IMR-90 (cell line): ENCODE measurements around the gene GABPB2. TPM values are rescaled to one million over a fixed set of nuclear protein-coding genes. Genes with fewer than 3 reads are reported as not detected.

Experiments used
- ATAC-seq: fragments of 200-7000 bp; cut with Tn5 transposase; 2 replicates; pipeline ENCODE4 v1.9.1; 2020; ENCODE audit warnings: low read depth, mild to moderate bottlenecking, moderate library complexity
- BruUV-seq: library from RNA; stranded (reverse); fragments of 400-500 nt; replicated peaks from 2 replicates; lab custom pipeline; 2021; lab: Mats Ljungman, UMichigan
- CTCF ChIA-PET: fragments of 300-600 bp; formaldehyde crosslinking; extraction: SDS; loops from one replicate; lab custom pipeline; 2021; ENCODE audit warnings: antibody characterized with exemption; lab: Yijun Ruan, JAX
- POLR2A ChIA-PET: fragments of 300-600 bp; sonication (Branson Sonifier 250); formaldehyde crosslinking; loops from one replicate; lab custom pipeline; 2022; ENCODE audit warnings: antibody characterized with exemption; ENCODE audit not compliant: unreplicated experiment; lab: Charles Lee
- DNase-seq: peaks from one replicate; pipeline ENCODE4 v3.0.0; 2013
- H2AFZ ChIP-seq: replicated peaks from 2 replicates; pipeline ENCODE3; 2013; ENCODE audit warnings: low read length, mild to moderate bottlenecking; ENCODE audit not compliant: poor library complexity
- H2AK5ac ChIP-seq: 2 replicates; pipeline ENCODE4 v1.6.1; 2013; ENCODE audit warnings: low read depth, low read length, inconsistent platforms
- H2AK9ac ChIP-seq: replicated peaks from 2 replicates; pipeline ENCODE3; 2013; ENCODE audit warnings: mild to moderate bottlenecking, low read depth, low read length, moderate library complexity; ENCODE audit not compliant: poor library complexity
- H2BK120ac ChIP-seq: 2 replicates; pipeline ENCODE4 v1.6.1; 2013; ENCODE audit warnings: low read depth, low read length, inconsistent platforms
- H2BK15ac ChIP-seq: 3 replicates; pipeline ENCODE4 v1.6.1; 2013; ENCODE audit warnings: low read depth, low read length, inconsistent platforms
- H2BK20ac ChIP-seq: 2 replicates; pipeline ENCODE4 v1.6.1; 2013; ENCODE audit warnings: low read depth, mild to moderate bottlenecking, inconsistent platforms, low read length, moderate library complexity
- H2BK5ac ChIP-seq: 2 replicates; pipeline ENCODE4 v1.6.1; 2013; ENCODE audit warnings: mild to moderate bottlenecking, low read depth, low read length, inconsistent platforms; ENCODE audit not compliant: poor library complexity, severe bottlenecking
- H3K14ac ChIP-seq: replicated peaks from 2 replicates; pipeline ENCODE4 v1.6.1; 2013; ENCODE audit warnings: low read depth, low read length, inconsistent platforms
- H3K18ac ChIP-seq: 2 replicates; pipeline ENCODE4 v1.6.1; 2013; ENCODE audit warnings: low read depth, low read length, control low read depth
- H3K23ac ChIP-seq: 2 replicates; pipeline ENCODE4 v1.6.1; 2013; ENCODE audit warnings: low read depth, low read length, inconsistent platforms
- H3K27ac ChIP-seq: 2 replicates; pipeline ENCODE4 v1.5.1; 2013; ENCODE audit warnings: mild to moderate bottlenecking, control low read depth, low read length; ENCODE audit not compliant: insufficient read depth
- H3K27me3 ChIP-seq: 2 replicates; pipeline ENCODE4 v1.6.1; 2013; ENCODE audit warnings: low read length; ENCODE audit not compliant: control insufficient read depth, insufficient read depth
- H3K36me3 ChIP-seq: 2 replicates; pipeline ENCODE4 v1.6.1; 2013; ENCODE audit warnings: low read length, mixed read lengths; ENCODE audit not compliant: control insufficient read depth, insufficient read depth
- H3K4ac ChIP-seq: 2 replicates; pipeline ENCODE4 v1.6.1; 2013; ENCODE audit warnings: low read depth, low read length, inconsistent platforms
- H3K4me1 ChIP-seq: 2 replicates; pipeline ENCODE4 v1.6.1; 2013; ENCODE audit warnings: low read length, mixed read lengths; ENCODE audit not compliant: control insufficient read depth, insufficient read depth
- H3K4me2 ChIP-seq: 2 replicates; pipeline ENCODE4 v1.6.1; 2013; ENCODE audit warnings: low read depth, mild to moderate bottlenecking, control low read depth, low read length, moderate library complexity
- H3K4me3 ChIP-seq: 2 replicates; pipeline ENCODE4 v1.5.1; 2013; ENCODE audit warnings: low read depth, mild to moderate bottlenecking, control low read depth, low read length, moderate library complexity; ENCODE audit not compliant: insufficient read depth
- H3K56ac ChIP-seq: 2 replicates; pipeline ENCODE4 v1.6.1; 2013; ENCODE audit warnings: low read length, inconsistent platforms; ENCODE audit not compliant: insufficient read depth; ENCODE audit errors: extremely low read depth
- H3K79me1 ChIP-seq, 2 experiments: 2 replicates each; pipeline ENCODE4 v1.6.1; 2013; ENCODE audit warnings: low read length in 2 of 2, inconsistent platforms in 1 of 2, low read depth in 1 of 2
- H3K9ac ChIP-seq: 2 replicates; pipeline ENCODE4 v1.6.1; 2013; ENCODE audit warnings: low read depth, low read length, control low read depth
- H3K9me1 ChIP-seq: 2 replicates; pipeline ENCODE4 v1.6.1; 2013; ENCODE audit warnings: low read length, inconsistent platforms; ENCODE audit not compliant: insufficient read depth
- H3K9me3 ChIP-seq: 2 replicates; pipeline ENCODE4 v1.6.1; 2013; ENCODE audit warnings: low read length; ENCODE audit not compliant: control insufficient read depth, insufficient read depth
- H4K20me1 ChIP-seq: 2 replicates; pipeline ENCODE4 v1.6.1; 2013; ENCODE audit warnings: low read length, inconsistent platforms; ENCODE audit not compliant: insufficient read depth
- H4K5ac ChIP-seq: 2 replicates; pipeline ENCODE4 v1.6.1; 2013; ENCODE audit warnings: mild to moderate bottlenecking, low read depth, low read length, control low read depth
- H4K8ac ChIP-seq, 2 experiments: 2 replicates each; pipeline ENCODE4 v1.6.1; 2013; ENCODE audit warnings: low read depth in 2 of 2, low read length in 2 of 2, control low read depth in 1 of 2, inconsistent platforms in 1 of 2
- H4K91ac ChIP-seq: 2 replicates; pipeline ENCODE4 v1.6.1; 2013; ENCODE audit warnings: low read depth, low read length, inconsistent platforms; ENCODE audit not compliant: insufficient read depth
- BHLHE40 ChIP-seq: fragments of 150-350 bp; IDR thresholded peaks from 2 replicates; pipeline ENCODE4 v1.6.1; 2016; ENCODE audit warnings: mild to moderate bottlenecking, low read depth, low read length
- CEBPB ChIP-seq: IDR thresholded peaks from 2 replicates; pipeline ENCODE4 v1.6.1; 2012; ENCODE audit warnings: low read depth, low read length, improper control_type of control experiment
- CHD1 ChIP-seq: IDR thresholded peaks from 2 replicates; pipeline ENCODE4 v1.6.1; 2012; ENCODE audit warnings: low read depth, low read length, improper control_type of control experiment
- FOS ChIP-seq: fragments of 150-350 bp; IDR thresholded peaks from 2 replicates; pipeline ENCODE4 v1.6.1; 2016; ENCODE audit warnings: low read depth, low read length
- MAFK ChIP-seq: IDR thresholded peaks from 2 replicates; pipeline ENCODE4 v1.6.1; 2012; ENCODE audit warnings: low read depth, low read length, improper control_type of control experiment
- MAZ ChIP-seq: IDR thresholded peaks from 2 replicates; pipeline ENCODE4 v1.6.1; 2012; ENCODE audit warnings: low read depth, mild to moderate bottlenecking, low read length, improper control_type of control experiment, moderate library complexity, borderline replicate concordance
- POLR2A ChIP-seq: IDR thresholded peaks from 2 replicates; pipeline ENCODE4 v1.6.1; 2012; ENCODE audit warnings: mild to moderate bottlenecking, low read depth, low read length
- RAD21 ChIP-seq: IDR thresholded peaks from 2 replicates; pipeline ENCODE4 v1.6.1; 2012; ENCODE audit warnings: low read length, improper control_type of control experiment
- RCOR1 ChIP-seq: IDR thresholded peaks from 2 replicates; pipeline ENCODE4 v1.6.1; 2012; ENCODE audit warnings: mild to moderate bottlenecking, low read length, improper control_type of control experiment; ENCODE audit not compliant: insufficient replicate concordance
- RFX5 ChIP-seq: IDR thresholded peaks from 2 replicates; pipeline ENCODE4 v1.8.0; 2012; ENCODE audit warnings: low read depth, mild to moderate bottlenecking, low read length, moderate library complexity
- WGBS, 2 experiments: methylation state at CpG; one replicate each; pipeline versions ENCODE4 v1.1.5 to v1.1.7; 2013; ENCODE audit warnings: missing lambda C conversion rate in 2 of 2; ENCODE audit not compliant: insufficient read length in 1 of 2; ENCODE audit errors: extremely low coverage in 2 of 2; 5-methylcytosine and 5-hydroxymethylcytosine counted together
- dilution Hi-C: fragments of 300-500 bp; cut with HindIII; formaldehyde crosslinking; loops from one replicate; pipeline ENCODE4 v1.14.3; 2018; ENCODE audit warnings: low sequenced_read_pairs; ENCODE audit not compliant: unreplicated experiment
- in situ Hi-C: fragments of 300-500 bp; cut with MboI; formaldehyde crosslinking; loops from 3 replicates; pipeline ENCODE4 v1.14.3; 2019; ENCODE audit warnings: low sequenced_read_pairs, inconsistent platforms, mixed read lengths
- intact Hi-C: fragments of 100-400 bp; cut with micrococcal nuclease; formaldehyde crosslinking; loops from 2 replicates; pipeline ENCODE4 v1.10.0; 2022
- polyA plus RNA-seq, 3 experiments: library from polyadenylated mRNA; depleted of rRNA; stranded (reverse); fragments of >200 nt; gene quantifications; 2 replicates each; pipeline ENCODE4 v1.2.3, GENCODE V29; 2012; ENCODE audit warnings: low replicate concordance in 1 of 3
- total RNA-seq: library from RNA; depleted of rRNA; stranded (reverse); fragments of >200 nt; gene quantifications from 2 replicates; pipeline ENCODE4 v1.2.3, GENCODE V29; 2012
- TF ChIP-seq, protein P1 (sequence below): fragments of 150-350 bp; IDR thresholded peaks from 2 replicates; pipeline ENCODE4 v1.6.1; 2016; ENCODE audit warnings: low read depth, mild to moderate bottlenecking, low read length, moderate library complexity, borderline replicate concordance
- TF ChIP-seq, protein P2 (sequence below): conservative IDR thresholded peaks from 2 replicates; pipeline ENCODE4 v1.5.1; 2012; ENCODE audit warnings: mild to moderate bottlenecking, low read depth, low read length, improper control_type of control experiment

GABPB2 gene
- total and polyA plus RNA-seq, 2 of the 4 experiments (the other 2 are of a cell fraction) = 7.5 to 12.9 TPM

DNA sequence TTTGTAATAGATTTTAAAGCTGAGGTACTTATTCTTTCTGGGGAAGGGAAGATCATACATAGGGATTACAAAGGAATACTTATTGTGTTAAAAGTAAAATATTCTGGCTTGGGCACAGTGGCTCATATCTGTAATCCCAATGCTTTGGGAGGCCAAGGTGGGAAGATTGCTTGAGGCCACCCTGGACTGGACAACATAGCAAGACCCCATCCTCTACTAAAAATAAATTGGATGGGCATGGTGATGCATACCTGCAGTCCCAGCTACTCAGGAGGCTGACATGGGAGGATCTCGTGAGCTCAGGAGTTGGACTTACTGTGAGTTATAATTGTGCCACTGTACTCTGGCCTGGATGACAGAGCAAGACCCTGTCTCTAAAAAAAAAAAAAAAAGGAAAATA, 27.6 kb downstream of the GABPB2 start:
- Histone ChIP-seq H3K14ac (no peak overlapping the region), H3K18ac (no peak overlapping the region), H3K4me1 (no peaks in the 10 kb centered on the region), H3K4me2 (no peak overlapping the region), H2AFZ (no peak overlapping the region), H3K36me3 (no peaks in the 10 kb centered on the region), H3K79me1 (no peaks in the 10 kb centered on the region), H4K20me1 (no peaks in the 10 kb centered on the region), H3K27me3 (no peaks in the 10 kb centered on the region), H2BK5ac (no peak overlapping the region), H4K5ac (no peak overlapping the region), H2BK120ac (no peak overlapping the region), H3K4me3 (no peak overlapping the region), H3K9me3 (no peaks in the 10 kb centered on the region), H4K8ac (no peak overlapping the region), H2AK9ac (no peak overlapping the region), H3K9me1 (no peaks in the 10 kb centered on the region), H4K91ac (no peak overlapping the region), H3K4ac (no peak overlapping the region), H3K56ac (no peak overlapping the region), H3K23ac (no peak overlapping the region), H3K9ac (no peak overlapping the region), H2BK15ac (no peak overlapping the region), H2AK5ac (no peak overlapping the region), H3K27ac (no peak overlapping the region), H2BK20ac (no peak overlapping the region)
- ATAC-seq (no peak), DNase-seq (no peak)
- TF ChIP-seq RAD21 = no peak
- no peak for TF ChIP-seq MAFK
- TF ChIP-seq, protein P1, sequence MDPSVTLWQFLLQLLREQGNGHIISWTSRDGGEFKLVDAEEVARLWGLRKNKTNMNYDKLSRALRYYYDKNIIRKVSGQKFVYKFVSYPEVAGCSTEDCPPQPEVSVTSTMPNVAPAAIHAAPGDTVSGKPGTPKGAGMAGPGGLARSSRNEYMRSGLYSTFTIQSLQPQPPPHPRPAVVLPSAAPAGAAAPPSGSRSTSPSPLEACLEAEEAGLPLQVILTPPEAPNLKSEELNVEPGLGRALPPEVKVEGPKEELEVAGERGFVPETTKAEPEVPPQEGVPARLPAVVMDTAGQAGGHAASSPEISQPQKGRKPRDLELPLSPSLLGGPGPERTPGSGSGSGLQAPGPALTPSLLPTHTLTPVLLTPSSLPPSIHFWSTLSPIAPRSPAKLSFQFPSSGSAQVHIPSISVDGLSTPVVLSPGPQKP = no peak
- TF ChIP-seq RCOR1 = no peak
- TF ChIP-seq, protein P2, sequence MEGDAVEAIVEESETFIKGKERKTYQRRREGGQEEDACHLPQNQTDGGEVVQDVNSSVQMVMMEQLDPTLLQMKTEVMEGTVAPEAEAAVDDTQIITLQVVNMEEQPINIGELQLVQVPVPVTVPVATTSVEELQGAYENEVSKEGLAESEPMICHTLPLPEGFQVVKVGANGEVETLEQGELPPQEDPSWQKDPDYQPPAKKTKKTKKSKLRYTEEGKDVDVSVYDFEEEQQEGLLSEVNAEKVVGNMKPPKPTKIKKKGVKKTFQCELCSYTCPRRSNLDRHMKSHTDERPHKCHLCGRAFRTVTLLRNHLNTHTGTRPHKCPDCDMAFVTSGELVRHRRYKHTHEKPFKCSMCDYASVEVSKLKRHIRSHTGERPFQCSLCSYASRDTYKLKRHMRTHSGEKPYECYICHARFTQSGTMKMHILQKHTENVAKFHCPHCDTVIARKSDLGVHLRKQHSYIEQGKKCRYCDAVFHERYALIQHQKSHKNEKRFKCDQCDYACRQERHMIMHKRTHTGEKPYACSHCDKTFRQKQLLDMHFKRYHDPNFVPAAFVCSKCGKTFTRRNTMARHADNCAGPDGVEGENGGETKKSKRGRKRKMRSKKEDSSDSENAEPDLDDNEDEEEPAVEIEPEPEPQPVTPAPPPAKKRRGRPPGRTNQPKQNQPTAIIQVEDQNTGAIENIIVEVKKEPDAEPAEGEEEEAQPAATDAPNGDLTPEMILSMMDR = no peak
- TF ChIP-seq MAZ = no peak
- TF ChIP-seq CHD1 = no peak
- TF ChIP-seq CEBPB = no peak
- no peak for TF ChIP-seq FOS
- no peak for TF ChIP-seq BHLHE40
- TF ChIP-seq RFX5 = no peak
- no peak for TF ChIP-seq POLR2A
- dilution Hi-C loops = no loop called here
- ChIA-PET POLR2A (no interaction called here), CTCF (interaction anchor here (0.5 to 0.7 kb wide), 2 partner anchors 43 to 71 kb away, joined by 3 read pairs; no protein-coding TSS in a partner anchor)
- WGBS, 2 experiments = no CpG with 5 or more reads among the region's 1 CpG
- no TSS peak for BruUV-seq
- intact Hi-C loops = no loop called here
- in situ Hi-C loops = loop anchor here (5.0 kb wide), 1 partner anchor 59 kb away; the partner anchor contains the start of gene TNFAIP8L2
